Non-pigmented ciliary epithelial cell (primary cell): ENCODE measurements around the gene PLA2G2E.
"Not testable (repeated sequence)": the region's sequence is repeated elsewhere in the genome, so short reads cannot be mapped to it uniquely, and the experiment has no call there.

Experiments
- DNase-seq: peaks from one replicate; pipeline ENCODE4 v3.0.0-alpha.2; 2010; ENCODE audit warnings: low read depth

PLA2G2E gene

GRCh38 chr1:19882111-19883071, 41.0 kb downstream of the PLA2G2E start, which contains the start of gene OTUD3:
OTUD3 (plus strand) TSS chr1:19882395; CDS start chr1:19882514, 119 bp downstream.
- peak; percentile 89 for DNase-seq

- not testable (repeated sequence) for DNase-seq
Observed at GRCh38 chr1:19880841-19881240, 42.6 kb downstream of the PLA2G2E start.

- DNase-seq, result no peak
Observed at GRCh38 chr1:19879661-19880060, 43.8 kb downstream of the PLA2G2E start.

GRCh38 chr1:19879227-19879626, 44.2 kb downstream of the PLA2G2E start:
- DNase-seq, result no peak

GRCh38 chr1:19878637-19878985, 44.8 kb downstream of the PLA2G2E start:
- DNase-seq, result no peak

GRCh38 chr1:19877821-19878636, 45.4 kb downstream of the PLA2G2E start:
- no peak for DNase-seq

- DNase-seq, result no peak
Observed at GRCh38 chr1:19877181-19877750, 46.2 kb downstream of the PLA2G2E start.

GRCh38 chr1:19872190-19872589, 51.2 kb downstream of the PLA2G2E start:
- no peak for DNase-seq
